IPS-18c (cell line): Measurements from ENCODE around the gene GOLGA7B.
"Not testable (repeated sequence)": the region's sequence is repeated elsewhere in the genome, so short reads cannot be mapped to it uniquely, and the experiment has no call there.

Source experiments
- H3K4me3 ChIP-seq: 2 replicates; pipeline ENCODE4 v1.7.0; 2013; ENCODE audit warnings: low read depth, mild to moderate bottlenecking, low read length, moderate library complexity; ENCODE audit not compliant: insufficient read depth
- H3K9me3 ChIP-seq: one replicate; pipeline ENCODE4 v1.6.1; 2013; ENCODE audit warnings: mild to moderate bottlenecking, low read length, moderate library complexity; ENCODE audit not compliant: control insufficient read depth, insufficient read depth

The GOLGA7B gene

DNA sequence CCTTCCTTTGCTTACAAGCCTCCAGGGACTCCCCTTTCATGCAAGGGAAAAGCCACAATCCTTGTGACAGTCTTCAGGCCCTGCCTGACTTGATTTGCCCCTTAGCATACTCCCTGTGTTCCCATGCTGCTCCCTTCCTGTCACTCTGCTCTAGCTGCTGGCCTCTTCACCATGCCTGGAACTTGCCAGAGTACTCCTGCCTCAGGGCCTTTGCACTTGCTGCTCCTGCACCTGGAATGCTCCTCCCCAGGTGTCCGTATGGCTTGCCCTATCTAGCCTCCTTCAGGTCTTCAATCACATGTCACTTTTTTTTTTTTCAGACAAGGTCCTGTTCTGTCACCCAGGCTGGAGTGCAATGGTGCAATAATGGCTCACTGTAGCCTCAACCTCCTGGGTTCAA is 22.8 kb upstream of the GOLGA7B start:
- Histone ChIP-seq H3K9me3 (no peaks in the 10 kb centered on the region), H3K4me3 (no peak overlapping the region)

- no peaks in the 10 kb centered on the region for H3K9me3 ChIP-seq
- no peak overlapping the region for H3K4me3 ChIP-seq
Observed at GRCh38 chr10:97827702-97828291, 21.8 kb upstream of the GOLGA7B start.

DNA sequence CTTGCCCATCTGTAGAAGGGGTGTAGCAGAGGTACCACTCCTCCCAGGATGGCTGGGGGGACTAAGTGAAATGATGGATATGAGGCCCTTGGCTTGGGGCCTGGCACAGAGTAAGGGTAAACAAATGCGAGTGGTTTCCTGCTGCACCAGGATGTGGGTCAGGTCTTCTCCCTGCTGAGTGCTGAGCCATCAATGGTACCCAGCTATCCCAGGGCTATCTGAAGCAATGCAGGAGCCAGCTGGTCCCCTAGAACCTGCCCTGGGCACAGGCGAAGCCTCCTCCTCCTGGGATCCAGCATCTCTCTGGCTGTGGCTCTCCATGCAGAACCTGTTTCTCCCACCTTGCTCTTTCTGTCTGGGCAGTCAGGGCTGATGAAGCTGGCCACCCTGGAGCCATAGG is 20.9 kb upstream of the GOLGA7B start:
- H3K4me3 ChIP-seq = no peak overlapping the region
- H3K9me3 ChIP-seq = no peaks in the 10 kb centered on the region

GRCh38 chr10:97830064-97830463 is 19.6 kb upstream of the GOLGA7B start:
- H3K4me3 ChIP-seq = no peak overlapping the region
- H3K9me3 ChIP-seq = no peaks in the 10 kb centered on the region

GRCh38 chr10:97831259-97831658 is 18.4 kb upstream of the GOLGA7B start:
- Histone ChIP-seq H3K9me3 (no peaks in the 10 kb centered on the region), H3K4me3 (no peak overlapping the region)

GRCh38 chr10:97836446-97836845 is 13.2 kb upstream of the GOLGA7B start:
- H3K4me3 ChIP-seq = no peak overlapping the region

DNA sequence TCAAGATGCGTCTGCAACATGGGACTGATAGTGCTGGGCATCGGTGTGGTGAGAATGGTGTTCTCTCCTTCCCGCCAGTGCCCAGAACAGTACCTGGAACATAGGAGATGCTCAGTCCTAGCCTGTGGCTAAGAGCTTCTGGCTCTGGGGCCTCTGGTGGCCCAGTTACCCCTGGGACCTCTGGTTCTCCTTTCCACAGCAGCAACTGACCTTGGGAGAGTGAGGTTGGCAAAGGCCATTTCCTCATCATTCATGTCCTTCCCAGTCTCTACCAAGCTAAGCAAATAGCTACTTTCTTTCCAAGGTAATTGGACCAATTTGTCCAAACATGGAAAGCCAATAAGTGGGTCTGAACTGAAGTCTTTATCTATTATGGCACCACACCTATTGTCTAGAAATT is 11.6 kb upstream of the GOLGA7B start:
- no peaks in the 10 kb centered on the region for H3K9me3 ChIP-seq
- no peak overlapping the region for H3K4me3 ChIP-seq

More at GRCh38 chr10:97836446-97836845, 13.2 kb upstream of the GOLGA7B start:
- no peaks in the 10 kb centered on the region for H3K9me3 ChIP-seq

- H3K4me3 ChIP-seq, H3K9me3 ChIP-seq: not testable (repeated sequence)
Observed at GRCh38 chr10:97841166-97841565, 8.5 kb upstream of the GOLGA7B start.

GRCh38 chr10:97842114-97842513 is 7.5 kb upstream of the GOLGA7B start:
- H3K9me3 ChIP-seq, H3K4me3 ChIP-seq: not testable (repeated sequence)

GRCh38 chr10:97842656-97843280 is 6.9 kb upstream of the GOLGA7B start:
- no peaks in the 10 kb centered on the region for H3K9me3 ChIP-seq
- H3K4me3 ChIP-seq = no peak overlapping the region

DNA sequence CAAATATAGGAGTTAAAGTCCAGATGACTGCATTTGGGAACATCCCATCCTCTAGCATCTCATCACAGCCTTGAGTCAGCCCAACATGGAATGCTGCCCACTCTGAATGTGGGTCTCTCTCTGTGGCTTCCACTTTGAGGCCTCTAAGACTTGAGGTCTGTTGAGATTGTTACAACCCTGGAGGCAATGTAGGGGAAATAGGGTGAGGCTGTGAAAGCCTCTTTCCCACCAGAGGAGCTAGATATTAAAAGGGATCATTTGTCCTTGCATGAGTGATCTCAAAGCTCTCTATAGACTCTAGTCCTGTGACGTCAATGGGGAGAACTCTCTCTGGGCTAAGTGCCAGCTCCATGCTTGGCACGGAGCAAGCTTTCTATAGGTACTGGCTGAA is 6.4 kb upstream of the GOLGA7B start:
- no peak overlapping the region for H3K4me3 ChIP-seq
- no peaks in the 10 kb centered on the region for H3K9me3 ChIP-seq

DNA sequence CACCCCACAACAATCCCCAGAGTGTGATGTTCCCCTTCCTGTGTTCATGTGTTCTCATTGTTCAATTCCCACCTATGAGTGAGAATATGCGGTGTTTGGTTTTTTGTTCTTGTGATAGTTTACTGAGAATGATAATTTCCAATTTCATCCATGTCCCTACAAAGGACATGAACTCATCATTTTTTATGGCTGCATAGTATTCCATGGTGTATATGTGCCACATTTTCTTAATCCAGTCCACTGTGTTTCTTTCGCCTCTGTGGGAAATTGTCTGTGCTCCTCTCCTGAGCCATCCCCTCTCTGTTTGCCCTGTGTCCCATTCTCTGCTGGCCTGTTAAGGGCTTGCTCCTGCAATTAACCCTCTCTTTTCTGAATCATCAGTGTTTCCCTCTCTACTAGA is 5.7 kb upstream of the GOLGA7B start:
- H3K4me3 ChIP-seq, H3K9me3 ChIP-seq: not testable (repeated sequence)

DNA sequence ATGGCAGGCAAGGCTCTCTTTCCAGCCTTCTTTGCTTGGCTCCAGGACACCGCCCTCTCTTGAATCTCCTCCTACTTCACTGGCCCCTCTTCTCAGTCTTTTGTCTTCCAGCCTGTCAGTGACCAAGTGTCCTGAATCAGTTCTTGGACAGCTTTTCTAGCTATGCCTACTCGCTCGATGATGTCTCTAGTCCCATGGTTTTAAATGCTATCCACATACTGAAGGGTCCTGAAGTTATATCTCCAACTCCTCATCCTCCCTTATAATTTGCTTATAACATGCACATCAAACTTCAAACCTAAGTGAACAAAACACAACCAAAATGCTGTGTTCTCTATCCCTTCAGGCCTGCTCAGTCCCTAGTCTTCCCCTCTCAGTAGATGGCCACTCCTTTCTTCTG is 5.0 kb upstream of the GOLGA7B start:
- no peaks in the 10 kb centered on the region for H3K9me3 ChIP-seq
- H3K4me3 ChIP-seq = no peak overlapping the region

DNA sequence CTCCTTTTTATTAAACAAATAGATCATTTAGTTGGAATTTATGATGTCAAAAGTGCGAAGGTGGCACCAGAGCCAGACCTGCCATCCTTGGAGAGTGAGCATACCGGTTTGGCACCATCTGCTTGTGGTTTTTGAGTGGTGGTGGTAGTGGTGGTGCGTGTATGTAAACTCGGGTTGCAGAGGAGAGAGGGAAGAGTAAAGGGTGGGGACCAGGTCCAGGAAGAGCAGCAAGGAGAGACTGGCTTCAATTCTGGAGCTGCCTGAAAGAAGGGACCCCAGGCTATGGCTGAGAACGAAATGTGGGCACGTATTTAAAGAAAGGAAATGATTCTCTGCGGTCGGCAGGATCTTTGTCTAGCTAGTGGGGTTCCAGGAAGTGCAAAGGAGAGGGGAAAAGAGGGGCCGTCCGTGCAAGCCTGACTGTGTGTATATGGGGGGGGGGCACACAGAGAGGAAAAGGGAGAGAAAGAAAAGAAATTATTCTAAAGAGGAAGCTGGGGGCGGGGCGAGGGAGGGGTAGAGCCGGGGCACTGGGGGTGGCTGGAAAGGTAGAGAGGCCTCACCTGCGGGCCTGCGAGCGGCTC is 448 bp upstream of the GOLGA7B start:
- peak overlapping the region; percentile 52; the same call in 1 of the 2 replicates for H3K4me3 ChIP-seq
- no peaks in the 10 kb centered on the region for H3K9me3 ChIP-seq

GRCh38 chr10:97850446-97850845 is 803 bp downstream of the GOLGA7B start:
- peak overlapping the region; percentile 28; the same call in 1 of the 2 replicates for H3K4me3 ChIP-seq
- H3K9me3 ChIP-seq = no peaks in the 10 kb centered on the region

GRCh38 chr10:97851341-97852001 is 1.8 kb downstream of the GOLGA7B start:
- no peaks in the 10 kb centered on the region for H3K9me3 ChIP-seq
- H3K4me3 ChIP-seq = no peak overlapping the region

DNA sequence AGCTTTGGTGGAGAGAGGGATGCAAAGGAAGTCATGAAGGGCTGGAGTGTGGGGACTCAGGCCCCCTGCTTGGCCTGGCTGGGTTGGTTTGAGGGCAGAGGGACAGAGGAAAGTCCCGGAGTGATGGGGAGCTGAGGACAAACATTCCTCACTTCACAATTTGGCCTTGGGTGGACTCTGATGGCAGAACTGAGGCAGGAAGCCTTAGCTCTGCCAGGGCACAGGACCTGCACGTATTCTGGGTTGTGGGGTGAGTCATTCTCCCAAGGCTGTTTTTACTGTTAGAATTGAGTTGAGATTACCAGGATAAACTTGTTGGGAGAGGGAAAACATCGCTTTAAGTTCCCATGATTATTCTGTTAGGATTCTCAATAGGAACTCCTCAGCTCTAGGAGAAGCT is 2.6 kb downstream of the GOLGA7B start:
- Histone ChIP-seq H3K9me3 (no peaks in the 10 kb centered on the region), H3K4me3 (no peak overlapping the region)

DNA sequence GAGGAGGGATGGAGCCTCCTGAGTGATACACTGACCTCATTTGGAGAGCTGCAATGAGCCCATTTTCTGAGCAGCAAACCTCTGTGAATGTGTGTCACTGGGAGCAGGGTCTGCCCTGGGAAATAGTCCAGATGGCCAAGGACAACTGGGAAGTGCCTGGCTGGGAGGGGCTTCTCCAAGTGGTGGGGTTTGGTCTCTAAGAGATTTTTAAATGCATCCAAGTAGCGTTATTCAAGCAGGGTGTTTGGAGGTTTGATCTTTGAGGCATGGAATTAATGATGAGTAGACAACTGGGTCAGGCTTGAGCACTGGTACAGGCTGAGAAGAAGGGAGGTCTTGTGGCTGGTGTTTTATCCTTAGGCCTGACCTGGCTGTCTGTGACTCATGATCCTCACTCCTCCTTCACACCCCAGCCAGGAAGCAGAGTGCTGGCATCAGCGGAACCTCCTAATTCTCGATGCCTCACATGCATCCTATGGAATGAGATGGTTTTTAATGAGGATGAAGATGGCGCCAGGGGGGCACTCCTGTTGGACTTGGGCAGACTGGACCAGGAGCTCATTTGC is 3.3 kb downstream of the GOLGA7B start:
- Histone ChIP-seq H3K9me3 (no peaks in the 10 kb centered on the region), H3K4me3 (no peak overlapping the region)
